ENCODE data around the gene LENG1.
"Not testable (repeated sequence)": the region's sequence is repeated elsewhere in the genome, so short reads cannot be mapped to it uniquely, and the experiment has no call there.

LENG1 gene

GRCh38 chr19:54186351-54186750 lies 26.8 kb upstream of the LENG1 start:
- peaks cover 8% of the 10 kb centered on the region for H3K36me3 ChIP-seq (replicated peaks; ENCODE audit: low read depth, low read length)
- no peak overlapping the region for H3K9ac ChIP-seq (ENCODE audit: low read length)
- no peak overlapping the region for H3K4me3 ChIP-seq (ENCODE audit: low read length)
- no peak overlapping the region for H3K27ac ChIP-seq (ENCODE audit: low read length)
- H3K9me3 ChIP-seq (ENCODE audit: insufficient read depth, low read length): no peaks in the 10 kb centered on the region
- peaks cover 12% of the 10 kb centered on the region for H3K79me2 ChIP-seq (ENCODE audit: low read length)
- H2AFZ ChIP-seq (ENCODE audit: low read depth, low read length): no peak overlapping the region
- no peak overlapping the region for H3K4me2 ChIP-seq (ENCODE audit: low read length)
- H3K4me1 ChIP-seq (ENCODE audit: low read length): peaks cover 8% of the 10 kb centered on the region
- TF ChIP-seq EZH2phosphoT487 (IDR thresholded peaks at IDR 0.05; ENCODE audit: low read depth) (no peak), CTCF (IDR thresholded peaks at IDR 0.05; ENCODE audit: low read depth, low read length) (no peak)
- H3K27me3 ChIP-seq (ENCODE audit: low read depth, low read length): no peaks in the 10 kb centered on the region
- no peaks in the 10 kb centered on the region for H4K20me1 ChIP-seq (ENCODE audit: insufficient read depth, low read length)

- no peaks in the 10 kb centered on the region for H4K20me1 ChIP-seq (ENCODE audit: insufficient read depth, low read length)
- TF ChIP-seq EZH2phosphoT487 (IDR thresholded peaks at IDR 0.05; ENCODE audit: low read depth) (no peak), CTCF (IDR thresholded peaks at IDR 0.05; ENCODE audit: low read depth, low read length) (no peak)
- no peak overlapping the region for H3K27ac ChIP-seq (ENCODE audit: low read length)
- H3K9me3 ChIP-seq (ENCODE audit: insufficient read depth, low read length): no peaks in the 10 kb centered on the region
- H3K9ac ChIP-seq (ENCODE audit: low read length): no peak overlapping the region
- no peak overlapping the region for H2AFZ ChIP-seq (ENCODE audit: low read depth, low read length)
- H3K79me2 ChIP-seq (ENCODE audit: low read length): peaks cover 5% of the 10 kb centered on the region
- H3K4me3 ChIP-seq (ENCODE audit: low read length): no peak overlapping the region
- H3K4me1 ChIP-seq (ENCODE audit: low read length): peaks cover 5% of the 10 kb centered on the region
- no peaks in the 10 kb centered on the region for H3K27me3 ChIP-seq (ENCODE audit: low read depth, low read length)
- H3K36me3 ChIP-seq (replicated peaks; ENCODE audit: low read depth, low read length): peaks cover 22% of the 10 kb centered on the region
- no peak overlapping the region for H3K4me2 ChIP-seq (ENCODE audit: low read length)
These were observed 23.9 kb upstream of the LENG1 start for GRCh38 chr19:54183431-54183830.

- H3K36me3 ChIP-seq (replicated peaks; ENCODE audit: low read depth, low read length): peaks cover 23% of the 10 kb centered on the region
- H3K27ac ChIP-seq (ENCODE audit: low read length); H3K4me2 ChIP-seq (ENCODE audit: low read length); H3K79me2 ChIP-seq (ENCODE audit: low read length); H3K9me3 ChIP-seq (ENCODE audit: insufficient read depth, low read length); H3K27me3 ChIP-seq (ENCODE audit: low read depth, low read length); H3K9ac ChIP-seq (ENCODE audit: low read length); H2AFZ ChIP-seq (ENCODE audit: low read depth, low read length); H3K4me1 ChIP-seq (ENCODE audit: low read length); H4K20me1 ChIP-seq (ENCODE audit: insufficient read depth, low read length); H3K4me3 ChIP-seq (ENCODE audit: low read length): not testable (repeated sequence)
These were observed 22.4 kb upstream of the LENG1 start for GRCh38 chr19:54181894-54182293.

GRCh38 chr19:54180691-54181091 lies 21.2 kb upstream of the LENG1 start:
- Histone ChIP-seq H2AFZ (ENCODE audit: low read depth, low read length) (no peak overlapping the region), H3K9ac (ENCODE audit: low read length) (no peak overlapping the region), H3K27me3 (ENCODE audit: low read depth, low read length) (no peaks in the 10 kb centered on the region), H3K36me3 (replicated peaks; ENCODE audit: low read depth, low read length) (peaks cover 23% of the 10 kb centered on the region), H3K4me1 (ENCODE audit: low read length) (no peaks in the 10 kb centered on the region), H3K9me3 (ENCODE audit: insufficient read depth, low read length) (no peaks in the 10 kb centered on the region), H3K4me2 (ENCODE audit: low read length) (no peak overlapping the region), H4K20me1 (ENCODE audit: insufficient read depth, low read length) (no peaks in the 10 kb centered on the region), H3K79me2 (ENCODE audit: low read length) (no peaks in the 10 kb centered on the region), H3K27ac (ENCODE audit: low read length) (no peak overlapping the region), H3K4me3 (ENCODE audit: low read length) (no peak overlapping the region)
- TF ChIP-seq EZH2phosphoT487 (IDR thresholded peaks at IDR 0.05; ENCODE audit: low read depth) (no peak), CTCF (IDR thresholded peaks at IDR 0.05; ENCODE audit: low read depth, low read length) (no peak)

GRCh38 chr19:54179921-54180461 lies 20.5 kb upstream of the LENG1 start:
- no peaks in the 10 kb centered on the region for H3K4me1 ChIP-seq (ENCODE audit: low read length)
- H3K4me3 ChIP-seq (ENCODE audit: low read length): no peak overlapping the region
- H3K4me2 ChIP-seq (ENCODE audit: low read length): no peak overlapping the region
- H3K9me3 ChIP-seq (ENCODE audit: insufficient read depth, low read length): no peaks in the 10 kb centered on the region
- no peak overlapping the region for H3K27ac ChIP-seq (ENCODE audit: low read length)
- no peaks in the 10 kb centered on the region for H3K79me2 ChIP-seq (ENCODE audit: low read length)
- H2AFZ ChIP-seq (ENCODE audit: low read depth, low read length): no peak overlapping the region
- no peaks in the 10 kb centered on the region for H4K20me1 ChIP-seq (ENCODE audit: insufficient read depth, low read length)
- H3K36me3 ChIP-seq (replicated peaks; ENCODE audit: low read depth, low read length): peaks cover 23% of the 10 kb centered on the region
- no peaks in the 10 kb centered on the region for H3K27me3 ChIP-seq (ENCODE audit: low read depth, low read length)
- TF ChIP-seq EZH2phosphoT487 (IDR thresholded peaks at IDR 0.05; ENCODE audit: low read depth) (no peak), CTCF (IDR thresholded peaks at IDR 0.05; ENCODE audit: low read depth, low read length) (peak; percentile 39)
- no peak overlapping the region for H3K9ac ChIP-seq (ENCODE audit: low read length)

Data from OCI-LY3 (cell line).